GM23338 (cell line): ENCODE results near the gene FMO1. TPM values are rescaled to one million over a fixed set of nuclear protein-coding genes. Genes with fewer than 3 reads are reported as not detected.

Experiments
- ATAC-seq: fragments of 200-7000 bp; cut with Tn5 transposase; 3 replicates; pipeline ENCODE4 v1.9.1; 2020
- DNase-seq: peaks from one replicate; pipeline ENCODE4 v3.0.0-alpha.2; 2015; ENCODE audit warnings: low spot score
- H2AFZ ChIP-seq: fragments of 200-600 bp; sonication (generic); 2 replicates; pipeline ENCODE4 v1.8.0; 2016; ENCODE audit warnings: antibody characterized with exemption, mild to moderate bottlenecking, moderate library complexity
- H3F3A ChIP-seq: fragments of 200-600 bp; sonication (generic); replicated peaks from 2 replicates; pipeline ENCODE4 v1.8.0; 2017; ENCODE audit warnings: antibody characterized with exemption, mixed run types, low read depth
- H3K27ac ChIP-seq: fragments of 200-600 bp; sonication (generic); 2 replicates; pipeline ENCODE4 v1.6.1; 2016; ENCODE audit warnings: low read depth
- H3K27me3 ChIP-seq: fragments of 200-600 bp; sonication (generic); 2 replicates; pipeline ENCODE4 v1.8.0; 2016; ENCODE audit warnings: mild to moderate bottlenecking, mixed run types, moderate library complexity; ENCODE audit not compliant: insufficient read depth
- H3K36me3 ChIP-seq: fragments of 200-600 bp; sonication (generic); 2 replicates; pipeline ENCODE4 v1.8.0; 2016; ENCODE audit warnings: mild to moderate bottlenecking; ENCODE audit not compliant: insufficient read depth
- H3K4me1 ChIP-seq: fragments of 200-600 bp; sonication (generic); 2 replicates; pipeline ENCODE4 v1.8.0; 2016; ENCODE audit warnings: mild to moderate bottlenecking, moderate library complexity; ENCODE audit not compliant: insufficient read depth
- H3K4me2 ChIP-seq: fragments of 200-600 bp; sonication (generic); 2 replicates; pipeline ENCODE4 v1.7.1; 2017; ENCODE audit warnings: mixed run types
- H3K4me3 ChIP-seq: fragments of 200-600 bp; sonication (generic); 2 replicates; pipeline ENCODE4 v1.6.1; 2016; ENCODE audit warnings: mixed run types
- H3K79me2 ChIP-seq: fragments of 200-600 bp; sonication (generic); replicated peaks from 2 replicates; pipeline ENCODE4 v1.8.0; 2017; ENCODE audit warnings: mild to moderate bottlenecking; ENCODE audit not compliant: insufficient read depth
- H3K9me2 ChIP-seq: fragments of 200-600 bp; sonication (generic); 2 replicates; pipeline ENCODE4 v1.8.0; 2017; ENCODE audit not compliant: insufficient read depth
- H4K20me1 ChIP-seq: fragments of 200-600 bp; sonication (generic); replicated peaks from 2 replicates; pipeline ENCODE4 v1.8.0; 2017; ENCODE audit warnings: mild to moderate bottlenecking; ENCODE audit not compliant: insufficient read depth
- H3K27ac Mint-ChIP-seq: 2 replicates; pipeline ENCODE4 v1.8.0; 2020; ENCODE audit warnings: inconsistent platforms, mild to moderate bottlenecking, moderate library complexity, mixed read lengths
- H3K27me3 Mint-ChIP-seq: 3 replicates; pipeline ENCODE4 v1.8.0; 2022; ENCODE audit warnings: low read depth, mild to moderate bottlenecking, moderate library complexity, mixed read lengths, inconsistent platforms; ENCODE audit not compliant: insufficient read depth, poor library complexity
- H3K36me3 Mint-ChIP-seq: 3 replicates; pipeline ENCODE4 v1.8.0; 2021; ENCODE audit warnings: low read depth, mild to moderate bottlenecking, inconsistent platforms, moderate library complexity, mixed read lengths
- H3K4me1 Mint-ChIP-seq: 3 replicates; pipeline ENCODE4 v1.8.0; 2020; ENCODE audit warnings: mild to moderate bottlenecking, inconsistent platforms, mixed read lengths
- H3K4me3 Mint-ChIP-seq: 3 replicates; pipeline ENCODE4 v1.8.0; 2021; ENCODE audit warnings: moderate library complexity, mild to moderate bottlenecking, inconsistent platforms, mixed read lengths
- H3K9me3 Mint-ChIP-seq: 3 replicates; pipeline ENCODE4 v1.8.0; 2020; ENCODE audit warnings: moderate library complexity, mild to moderate bottlenecking, inconsistent platforms, mixed read lengths
- CREB1 ChIP-seq: fragments of 250-450 bp; sonication (Bioruptor Pico); IDR thresholded peaks from 2 replicates; pipeline ENCODE4 v1.5.0; 2020; ENCODE audit warnings: low read depth, mild to moderate bottlenecking, moderate library complexity
- CTCF ChIP-seq, 2 experiments: fragments of 200-600 bp in 1 of 2; sonication (generic) in 1 of 2; conservative IDR thresholded peaks; 2 replicates each; pipeline versions ENCODE4 v1.5.1 to v1.6.1; 2016 to 2017; ENCODE audit warnings: antibody characterized with exemption in 2 of 2, low read depth in 2 of 2, mild to moderate bottlenecking in 2 of 2, moderate library complexity in 1 of 2
- EZH2 ChIP-seq: fragments of 200-600 bp; sonication (generic); IDR thresholded peaks from one replicate; pipeline ENCODE4 v1.8.0; 2017; ENCODE audit warnings: antibody characterized with exemption, mild to moderate bottlenecking, low read depth; ENCODE audit not compliant: unreplicated experiment
- EZH2phosphoT487 ChIP-seq: fragments of 200-600 bp; sonication (generic); IDR thresholded peaks from one replicate; pipeline ENCODE4 v1.8.1; 2018; ENCODE audit warnings: antibody characterized with exemption; ENCODE audit not compliant: unreplicated experiment
- JUNB ChIP-seq: IDR thresholded peaks from one replicate; pipeline ENCODE4 v1.6.1; 2016; ENCODE audit warnings: antibody characterized with exemption; ENCODE audit not compliant: unreplicated experiment
- NANOG ChIP-seq: IDR thresholded peaks from 2 replicates; pipeline ENCODE4 v1.6.1; 2016; ENCODE audit warnings: antibody characterized with exemption, borderline replicate concordance
- POLR2AphosphoS5 ChIP-seq: IDR thresholded peaks from 2 replicates; pipeline ENCODE4 v1.6.1; 2016; ENCODE audit warnings: antibody characterized with exemption, low read depth
- REST ChIP-seq: IDR thresholded peaks from one replicate; pipeline ENCODE4 v1.6.1; 2018; ENCODE audit warnings: antibody characterized with exemption; ENCODE audit not compliant: unreplicated experiment
- STAT1 ChIP-seq: IDR thresholded peaks from one replicate; pipeline ENCODE4 v1.6.1; 2016; ENCODE audit warnings: antibody characterized with exemption; ENCODE audit not compliant: unreplicated experiment
- ZNF114 ChIP-seq: fragments of 250-450 bp; sonication (Bioruptor Pico); IDR thresholded peaks from 2 replicates; pipeline ENCODE4 v1.5.0; 2020; ENCODE audit warnings: mild to moderate bottlenecking, moderate library complexity
- ZNF331 ChIP-seq: fragments of 250-450 bp; sonication (Bioruptor Pico); IDR thresholded peaks from 2 replicates; pipeline ENCODE4 v1.5.0; 2020; ENCODE audit warnings: low read depth, mild to moderate bottlenecking, moderate library complexity
- ZNF462 ChIP-seq: fragments of 250-450 bp; sonication (Bioruptor Pico); IDR thresholded peaks from 2 replicates; pipeline ENCODE4 v1.5.0; 2020; ENCODE audit warnings: mild to moderate bottlenecking, moderate library complexity
- polyA plus RNA-seq: library from polyadenylated mRNA; unstranded; fragments of >200 nt; fragmentation: Nextera tagmentation; extraction: Ambion mirVana; gene quantifications from 2 replicates; pipeline ENCODE4 v1.2.1, GENCODE V29; 2016
- total RNA-seq: library from RNA; depleted of rRNA; stranded (reverse); fragments of >200 nt; shearing (Covaris generic); gene quantifications from 2 replicates; pipeline ENCODE4 v1.2.3, GENCODE V29; 2014
- TF ChIP-seq, protein P1 (sequence below): IDR thresholded peaks from 2 replicates; pipeline ENCODE4 v1.6.1; 2016; ENCODE audit warnings: antibody characterized with exemption

Gene FMO1
- total and polyA plus RNA-seq, 2 experiments from 2014 or later, result 0.19 TPM; not detected in 1

- DNase-seq (no peak), ATAC-seq (no peak)
- peak overlapping the region; percentile 45; the same call in 1 of the 2 replicates for H2AFZ ChIP-seq
- no peak overlapping the region for H3K4me2 ChIP-seq
- no peaks in the 10 kb centered on the region for H3F3A ChIP-seq
- H3K36me3 Mint-ChIP-seq, result no peaks in the 10 kb centered on the region
- H3K9me3 Mint-ChIP-seq, result no peaks in the 10 kb centered on the region
- TF ChIP-seq CREB1 (CRISPR knock-in tag), result no peak
- TF ChIP-seq EZH2, result no peak
- TF ChIP-seq POLR2AphosphoS5, result no peak
- TF ChIP-seq, protein P1, sequence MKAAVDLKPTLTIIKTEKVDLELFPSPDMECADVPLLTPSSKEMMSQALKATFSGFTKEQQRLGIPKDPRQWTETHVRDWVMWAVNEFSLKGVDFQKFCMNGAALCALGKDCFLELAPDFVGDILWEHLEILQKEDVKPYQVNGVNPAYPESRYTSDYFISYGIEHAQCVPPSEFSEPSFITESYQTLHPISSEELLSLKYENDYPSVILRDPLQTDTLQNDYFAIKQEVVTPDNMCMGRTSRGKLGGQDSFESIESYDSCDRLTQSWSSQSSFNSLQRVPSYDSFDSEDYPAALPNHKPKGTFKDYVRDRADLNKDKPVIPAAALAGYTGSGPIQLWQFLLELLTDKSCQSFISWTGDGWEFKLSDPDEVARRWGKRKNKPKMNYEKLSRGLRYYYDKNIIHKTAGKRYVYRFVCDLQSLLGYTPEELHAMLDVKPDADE, result no peak
- TF ChIP-seq EZH2phosphoT487, result no peak
- TF ChIP-seq ZNF462 (CRISPR knock-in tag), result no peak
- TF ChIP-seq ZNF331, result no peak
- no peak for TF ChIP-seq STAT1
- no peak for TF ChIP-seq NANOG
- TF ChIP-seq CTCF (conservative IDR thresholded peaks at IDR 0.05; ENCODE audit: low read depth in 2 of 2), result no peak
- no peak for TF ChIP-seq ZNF114 (CRISPR knock-in tag)
- TF ChIP-seq JUNB, result no peak
- no peak for TF ChIP-seq REST
- peaks cover 16% of the 10 kb centered on the region for H3K4me1 ChIP-seq
- no peaks in the 10 kb centered on the region for H3K27me3 ChIP-seq
- H3K27ac ChIP-seq, result no peak overlapping the region
- peaks cover 2% of the 10 kb centered on the region for H3K27me3 Mint-ChIP-seq
- H3K79me2 ChIP-seq, result no peaks in the 10 kb centered on the region
- peaks cover 17% of the 10 kb centered on the region for H3K4me1 Mint-ChIP-seq
- H3K36me3 ChIP-seq, result no peaks in the 10 kb centered on the region; the same call in 1 of the 2 replicates
- H3K9me2 ChIP-seq, result 0 out of 2 replicates have a peak, but pooled peaks cover 6% of the 10 kb centered on the region
- H3K4me3 ChIP-seq, result no peak overlapping the region
- H4K20me1 ChIP-seq, result no peaks in the 10 kb centered on the region
- H3K27ac Mint-ChIP-seq, result no peak overlapping the region
- no peak overlapping the region for H3K4me3 Mint-ChIP-seq
These were observed 30.9 kb downstream of the FMO1 start for GRCh38 chr1:171279234-171279633.
